Spinal cord (tissue), 10 donors: ENCODE results near the gene UBASH3A. TPM values are rescaled to one million over a fixed set of nuclear protein-coding genes. Genes with fewer than 3 reads are reported as not detected.

Source experiments
- DNase-seq, 6 donors: peaks; one replicate each; pipeline versions ENCODE4 v3.0.0 to v3.0.0-alpha.2; 2013 to 2015; ENCODE audit warnings: low spot score in 6 of 6, low read depth in 4 of 6
- H3K27ac ChIP-seq: one replicate; pipeline ENCODE4 v1.5.1; 2013; ENCODE audit warnings: low read depth, low read length, control low read depth
- H3K27me3 ChIP-seq: one replicate; pipeline ENCODE4 v1.6.1; 2013; ENCODE audit warnings: low read length; ENCODE audit not compliant: control insufficient read depth, insufficient read depth
- H3K36me3 ChIP-seq: one replicate; pipeline ENCODE4 v1.6.1; 2013; ENCODE audit warnings: low read length; ENCODE audit not compliant: control insufficient read depth, insufficient read depth
- H3K4me1 ChIP-seq: one replicate; pipeline ENCODE4 v1.6.1; 2013; ENCODE audit warnings: low read length; ENCODE audit not compliant: control insufficient read depth, insufficient read depth
- H3K4me3 ChIP-seq: one replicate; pipeline ENCODE4 v1.5.1; 2013; ENCODE audit warnings: low read depth, low read length, control low read depth
- H3K9me3 ChIP-seq: one replicate; pipeline ENCODE4 v1.6.1; 2013; ENCODE audit warnings: low read length; ENCODE audit not compliant: control insufficient read depth, insufficient read depth
- WGBS: methylation state at CpG from one replicate; pipeline ENCODE4 v1.1.5; 2013; ENCODE audit warnings: missing lambda C conversion rate; ENCODE audit not compliant: insufficient coverage; 5-methylcytosine and 5-hydroxymethylcytosine counted together
- polyA plus RNA-seq, 2 donors: library from polyadenylated mRNA; unstranded; fragments of 120-200 nt; gene quantifications; one replicate each; pipeline ENCODE4 v1.2.1, GENCODE V29; 2013; ENCODE audit not compliant: insufficient read length in 2 of 2
- total RNA-seq, 2 donors: library from RNA; depleted of rRNA in 1 of 2; stranded (reverse); fragments of 120-200 nt in 1 of 2; fragments of >200 nt in 1 of 2; gene quantifications; one replicate each; pipeline versions ENCODE4 v1.2.3 to v1.2.4, GENCODE V29; 2013 to 2014
- donor health status: healthy.

Gene UBASH3A
- total and polyA plus RNA-seq, 4 donors = 0.06 TPM; not detected in 3

DNA sequence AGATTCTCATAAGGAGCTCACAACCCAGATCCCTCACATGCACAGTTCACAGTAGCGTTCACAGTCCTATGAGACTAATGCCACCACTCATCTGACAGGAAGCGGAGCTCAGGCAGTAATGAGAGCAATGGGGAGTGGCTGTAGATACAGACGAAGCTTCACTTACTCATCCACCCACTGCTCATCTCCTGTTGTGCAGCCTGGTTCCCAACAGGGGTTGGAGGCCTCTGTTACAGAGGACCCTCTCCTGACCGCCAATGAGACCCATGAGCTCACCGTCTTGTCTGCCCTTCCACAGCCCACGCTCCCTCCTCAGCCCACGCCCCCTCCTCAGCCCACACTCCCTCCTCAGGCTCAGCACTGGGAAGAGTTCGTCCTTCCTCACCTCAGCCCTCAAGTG, 52.8 kb downstream of the UBASH3A start:
- H3K9me3 ChIP-seq = no peaks in the 10 kb centered on the region
- H3K36me3 ChIP-seq = no peaks in the 10 kb centered on the region
- H3K27me3 ChIP-seq = no peaks in the 10 kb centered on the region
- H3K4me3 ChIP-seq = no peak overlapping the region
- WGBS = 78% methylated on average over 6 of the region's 8 CpGs
- H3K27ac ChIP-seq = no peak overlapping the region
- DNase-seq = peak in 1 of 6 donors; percentile 43
- H3K4me1 ChIP-seq = peaks cover 27% of the 10 kb centered on the region

DNA sequence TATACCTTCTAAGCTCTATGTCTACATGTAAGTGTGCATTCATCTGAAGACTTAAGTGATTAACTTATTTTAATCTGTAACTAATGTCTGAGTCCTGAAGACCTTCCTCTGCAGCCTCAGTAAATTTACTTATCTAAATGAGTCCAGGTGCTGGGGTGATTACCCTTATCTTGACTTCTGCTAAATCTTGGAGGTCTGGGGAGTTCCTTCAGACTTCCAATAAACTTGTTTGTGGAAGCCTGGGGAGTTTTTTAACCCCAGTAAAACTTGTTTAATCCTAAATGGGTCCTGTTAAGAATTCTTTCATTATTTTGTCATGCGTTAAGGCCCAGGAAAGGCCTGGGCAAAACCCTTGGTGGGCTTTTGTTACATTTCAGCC, 55.4 kb downstream of the UBASH3A start:
- H3K4me1 ChIP-seq = peaks cover 6% of the 10 kb centered on the region

GRCh38 chr21:42459546-42460215, 56.0 kb downstream of the UBASH3A start:
- no peak overlapping the region for H3K4me3 ChIP-seq
- no peak for DNase-seq
- WGBS = 86% methylated on average over 9 of the region's 11 CpGs
- H3K36me3 ChIP-seq = no peaks in the 10 kb centered on the region
- no peaks in the 10 kb centered on the region for H3K27me3 ChIP-seq
- H3K4me1 ChIP-seq = peaks cover 6% of the 10 kb centered on the region
- no peaks in the 10 kb centered on the region for H3K9me3 ChIP-seq
- H3K27ac ChIP-seq = no peak overlapping the region

More for the DNA sequence above, 55.4 kb downstream of the UBASH3A start:
- no peak overlapping the region for H3K4me3 ChIP-seq
- no peaks in the 10 kb centered on the region for H3K9me3 ChIP-seq
- no peaks in the 10 kb centered on the region for H3K27me3 ChIP-seq
- WGBS = no CpG with 5 or more reads among the region's 1 CpG
- no peaks in the 10 kb centered on the region for H3K36me3 ChIP-seq
- H3K27ac ChIP-seq = no peak overlapping the region
- DNase-seq = no peak

- 64% methylated on average over 14 of the region's 14 CpGs for WGBS
- no peaks in the 10 kb centered on the region for H3K27me3 ChIP-seq
- no peaks in the 10 kb centered on the region for H3K9me3 ChIP-seq
- H3K4me1 ChIP-seq = peaks cover 6% of the 10 kb centered on the region
- H3K27ac ChIP-seq = no peak overlapping the region
- no peak overlapping the region for H3K4me3 ChIP-seq
- no peaks in the 10 kb centered on the region for H3K36me3 ChIP-seq
- DNase-seq = peak in 1 of 6 donors; percentile 71
Observed at GRCh38 chr21:42460391-42461184, 56.9 kb downstream of the UBASH3A start.

GRCh38 chr21:42461185-42461520, 57.5 kb downstream of the UBASH3A start:
- H3K27me3 ChIP-seq = no peaks in the 10 kb centered on the region
- WGBS = 89% methylated on average over 4 of the region's 5 CpGs
- no peaks in the 10 kb centered on the region for H3K36me3 ChIP-seq
- H3K4me3 ChIP-seq = no peak overlapping the region
- no peaks in the 10 kb centered on the region for H3K9me3 ChIP-seq
- peaks cover 6% of the 10 kb centered on the region for H3K4me1 ChIP-seq
- DNase-seq = no peak
- H3K27ac ChIP-seq = no peak overlapping the region

DNA sequence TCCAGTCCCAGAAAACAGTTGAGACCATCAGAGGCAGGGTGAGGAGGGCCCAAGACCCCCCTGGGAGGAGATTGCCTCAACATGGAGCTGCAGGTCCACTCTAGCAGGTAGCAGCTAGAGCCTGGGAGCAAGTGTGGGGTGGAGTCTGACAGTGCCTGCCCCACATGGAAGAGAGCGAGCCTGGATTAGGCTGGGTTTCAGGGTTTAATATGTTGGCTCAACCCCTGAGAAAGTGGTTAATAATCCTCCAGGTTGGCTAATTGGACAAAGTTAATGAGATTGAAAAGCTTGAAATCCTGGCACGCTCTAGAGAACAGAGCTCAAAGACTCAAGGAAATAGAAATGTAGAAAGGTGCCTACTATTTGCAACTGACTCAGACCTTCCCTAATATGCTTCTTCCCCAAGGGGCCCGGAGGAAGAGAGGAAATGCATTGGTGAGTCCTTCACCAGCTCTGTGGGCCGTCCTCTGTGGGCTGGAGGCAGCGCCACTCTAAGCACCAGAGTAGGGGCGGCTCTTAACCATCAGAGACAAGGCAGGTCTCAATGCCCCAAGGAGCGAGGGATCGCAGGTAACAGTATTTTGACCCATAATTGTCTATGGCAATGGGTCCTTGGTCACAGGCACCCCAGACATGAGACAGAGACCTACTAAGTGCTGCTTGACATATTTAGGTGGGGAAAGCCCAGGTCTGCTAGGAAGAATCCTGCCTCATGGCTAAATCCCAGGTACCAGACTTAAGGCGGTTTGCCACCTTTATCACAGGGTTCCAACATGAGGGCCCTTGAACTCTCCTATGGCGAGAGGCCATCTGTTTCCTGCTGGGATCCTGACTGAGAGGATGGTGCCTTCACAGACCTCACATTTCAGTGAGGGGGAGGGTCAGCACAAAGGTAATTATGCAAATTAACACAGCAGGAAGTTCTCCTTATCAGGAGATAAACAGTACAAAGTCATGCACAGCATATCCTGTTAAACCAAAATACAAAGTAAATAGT, 58.5 kb downstream of the UBASH3A start:
- Histone ChIP-seq H3K9me3 (no peaks in the 10 kb centered on the region), H3K36me3 (no peaks in the 10 kb centered on the region), H3K4me1 (peaks cover 6% of the 10 kb centered on the region), H3K4me3 (no peak overlapping the region), H3K27ac (no peak overlapping the region), H3K27me3 (no peaks in the 10 kb centered on the region)
- 95% methylated on average over 8 of the region's 10 CpGs for WGBS
- DNase-seq = no peak

- no peaks in the 10 kb centered on the region for H3K36me3 ChIP-seq
- H3K4me3 ChIP-seq = no peak overlapping the region
- no peaks in the 10 kb centered on the region for H3K9me3 ChIP-seq
- no peak overlapping the region for H3K27ac ChIP-seq
- H3K27me3 ChIP-seq = no peaks in the 10 kb centered on the region
- 83% methylated on average over 11 of the region's 17 CpGs for WGBS
- peak in 2 of 6 donors; percentile 80 to 94 for DNase-seq
- H3K4me1 ChIP-seq = peaks cover 8% of the 10 kb centered on the region
Observed at GRCh38 chr21:42463861-42464515, 60.3 kb downstream of the UBASH3A start.

DNA sequence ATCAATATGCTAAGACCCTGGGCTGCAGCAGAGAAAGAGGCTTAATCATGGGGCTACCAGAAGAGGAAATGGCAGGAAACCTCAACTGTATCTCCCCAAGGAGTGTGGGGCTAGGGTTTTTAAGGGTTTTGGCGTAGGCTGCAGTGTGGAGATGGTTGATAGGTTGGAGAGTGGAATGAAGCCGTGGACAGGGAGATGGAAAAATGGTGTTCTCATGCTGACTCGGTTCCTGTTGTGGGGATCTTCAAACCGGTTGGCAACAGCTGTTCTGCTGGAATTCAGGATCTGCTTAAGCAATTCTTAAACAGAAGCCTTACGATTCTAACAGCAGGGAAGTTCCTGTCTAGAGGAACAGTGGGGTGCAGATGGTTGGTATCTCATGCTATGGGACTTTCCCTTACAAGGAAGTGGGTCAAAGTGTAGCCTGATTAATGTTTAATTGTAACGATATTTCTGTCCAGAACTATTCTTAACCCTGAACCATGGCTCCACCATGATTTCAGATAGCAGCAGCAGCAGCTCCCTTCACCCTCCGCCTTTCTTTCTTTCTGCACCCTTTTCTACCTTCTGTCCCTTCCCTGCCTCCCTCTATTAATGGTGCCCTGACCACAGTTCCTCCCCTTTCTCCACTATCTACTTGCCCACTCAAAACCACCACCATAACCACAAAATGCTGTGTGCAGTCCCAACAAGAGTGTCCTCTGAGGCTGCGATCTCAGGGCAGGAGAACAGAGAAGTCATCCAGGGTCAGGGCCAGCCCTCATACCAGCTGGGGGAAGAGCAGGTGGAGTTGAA, 61.5 kb downstream of the UBASH3A start:
- no peak overlapping the region for H3K4me3 ChIP-seq
- no peaks in the 10 kb centered on the region for H3K9me3 ChIP-seq
- WGBS = 61% methylated on average over 6 of the region's 8 CpGs
- peaks cover 9% of the 10 kb centered on the region for H3K4me1 ChIP-seq
- no peak for DNase-seq
- H3K27me3 ChIP-seq = no peaks in the 10 kb centered on the region
- H3K36me3 ChIP-seq = no peaks in the 10 kb centered on the region
- no peak overlapping the region for H3K27ac ChIP-seq
